ENCODE results near the gene BTBD19.

DNA sequence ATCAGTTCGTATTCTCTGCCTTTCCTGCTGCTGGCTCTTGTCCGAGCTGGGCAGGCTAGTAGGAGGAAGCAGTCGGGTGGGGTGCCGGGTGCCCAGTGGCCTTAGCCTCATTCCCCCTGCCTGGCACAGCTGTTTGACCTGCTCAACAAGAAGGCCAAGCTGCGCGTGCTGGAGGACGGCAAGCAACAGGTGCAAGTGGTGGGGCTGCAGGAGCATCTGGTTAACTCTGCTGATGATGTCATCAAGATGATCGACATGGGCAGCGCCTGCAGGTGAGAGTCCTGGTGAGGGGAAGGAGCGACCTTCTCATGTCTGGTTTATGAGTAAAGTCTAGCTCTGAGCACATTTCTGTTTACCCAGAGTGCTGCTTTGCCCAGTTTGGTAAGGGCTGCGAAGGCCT, 49.2 kb upstream of the BTBD19 start:
- TF ChIP-seq SUZ12 (IDR thresholded peaks at IDR 0.05; ENCODE audit: extremely low read depth, insufficient read depth, insufficient read length): no peak
- no peak for TF ChIP-seq ZNF274 (IDR thresholded peaks at IDR 0.05; ENCODE audit: low read depth, low read length)
- no peak for TF ChIP-seq YY1 (IDR thresholded peaks at IDR 0.05; ENCODE audit: insufficient read depth, insufficient read length)
